Measurements from ENCODE around the gene MAD1L1. TPM values are rescaled to one million over a fixed set of nuclear protein-coding genes. Genes with fewer than 3 reads are reported as not detected.

Gene MAD1L1
- total and polyA plus RNA-seq, 2 of the 13 experiments (the other 11 are each of a cell fraction or from before 2014, with no cell fraction given): 17.4 to 64.7 TPM

DNA sequence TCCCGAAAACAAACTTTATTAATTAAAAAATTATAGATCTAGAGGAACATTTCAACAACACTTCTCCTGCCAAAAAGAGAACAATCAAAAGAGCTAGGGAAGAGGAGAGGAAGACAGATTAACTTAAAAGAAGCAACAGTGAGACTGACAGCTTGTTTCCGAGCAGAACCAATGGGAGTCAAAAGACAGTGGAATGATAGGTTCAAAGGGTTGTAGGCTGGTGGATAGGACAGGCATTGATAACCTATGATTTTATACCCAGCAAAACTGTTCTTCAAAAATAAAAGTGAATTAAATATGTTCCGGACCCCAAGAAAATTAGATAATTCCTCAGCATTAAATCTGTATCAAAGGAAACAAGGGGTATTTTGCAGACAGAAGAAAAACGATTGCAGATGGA, 207.6 kb downstream of the MAD1L1 start:
- Histone ChIP-seq H2AFZ (ENCODE audit: low read length) (no peak overlapping the region), H3K9ac (ENCODE audit: insufficient read depth, low read depth, low read length) (no peak overlapping the region), H3K79me2 (ENCODE audit: insufficient read depth, low read length) (peaks cover 15% of the 10 kb centered on the region), H3K4me1 (ENCODE audit: insufficient read depth, low read length) (peaks cover 21% of the 10 kb centered on the region), H3K27me3 (ENCODE audit: control insufficient read depth in 1 of 2, insufficient read depth in 2 of 2, low read length in 2 of 2) (no peaks in the 10 kb centered on the region), H3K4me2 (ENCODE audit: low read depth, low read length) (no peak overlapping the region), H3K4me3 (replicated peaks in 1 of 3; ENCODE audit: insufficient read depth in 1 of 3, low read depth in 2 of 3, low read length in 3 of 3) (no peak overlapping the region), H3K36me3 (replicated peaks in 1 of 2; ENCODE audit: control insufficient read depth in 1 of 2, insufficient read depth in 2 of 2, low read length in 2 of 2) (peaks cover 0 to 1% of the 10 kb centered on the region in 2 experiments; a peak in 1 of 5 replicates), H3K9me3 (ENCODE audit: low read length) (peaks cover 41% of the 10 kb centered on the region), H4K20me1 (ENCODE audit: insufficient read depth, low read length) (no peaks in the 10 kb centered on the region), H3K27ac (ENCODE audit: extremely low read length, insufficient read depth, low read length) (no peak overlapping the region)
- ChIA-PET POLR2A (no interaction called here), CTCF (ENCODE audit: low intra/inter-chr PET ratio, low total read pairs) (no interaction called here)
- DNase-seq (ENCODE audit: low spot score) (no peak), ATAC-seq (no peak), FAIRE-seq (no peak)
- intact Hi-C loops (cut with micrococcal nuclease; ENCODE audit: unreplicated experiment): no loop called here
- 95% methylated on average over 4 of the region's 4 CpGs for WGBS (ENCODE audit: low lambda C conversion rate)
- in situ Hi-C loops (cut with HindIII; ENCODE audit: extremely low pct_ligation_motif_present, low pct_unique_long_range_greater_than_20kb): no loop called here
- TF ChIP-seq EZH2 (conservative IDR thresholded peaks at IDR 0.05; ENCODE audit: low read depth, low read length) (no peak), ZNF317 (CRISPR knock-in tag; IDR thresholded peaks at IDR 0.05) (peak; percentile 99), ZFP1 (CRISPR knock-in tag; IDR thresholded peaks at IDR 0.05) (peak; percentile 99), MIXL1 (CRISPR knock-in tag; IDR thresholded peaks at IDR 0.05) (no peak), DDIT3 (CRISPR knock-in tag; IDR thresholded peaks at IDR 0.05) (no peak), STAT5B (CRISPR knock-in tag; IDR thresholded peaks at IDR 0.05) (no peak), ZNF556 (CRISPR knock-in tag; IDR thresholded peaks at IDR 0.05; ENCODE audit: borderline replicate concordance) (no peak)
- TF ChIP-seq, protein P1, sequence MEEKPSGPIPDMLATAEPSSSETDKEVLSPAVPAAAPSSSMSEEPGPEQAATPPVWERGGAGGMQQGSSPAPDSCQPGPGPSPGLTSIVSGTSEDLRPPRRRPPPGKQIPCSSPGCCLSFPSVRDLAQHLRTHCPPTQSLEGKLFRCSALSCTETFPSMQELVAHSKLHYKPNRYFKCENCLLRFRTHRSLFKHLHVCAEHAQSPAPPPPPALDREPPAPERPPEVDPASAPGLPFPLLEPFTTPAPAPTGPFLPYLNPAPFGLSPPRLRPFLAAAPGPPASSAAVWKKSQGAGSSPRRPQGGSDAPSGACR (CRISPR knock-in tag; IDR thresholded peaks at IDR 0.05): no peak
- BruUV-seq (replicated peaks): no TSS peak

DNA sequence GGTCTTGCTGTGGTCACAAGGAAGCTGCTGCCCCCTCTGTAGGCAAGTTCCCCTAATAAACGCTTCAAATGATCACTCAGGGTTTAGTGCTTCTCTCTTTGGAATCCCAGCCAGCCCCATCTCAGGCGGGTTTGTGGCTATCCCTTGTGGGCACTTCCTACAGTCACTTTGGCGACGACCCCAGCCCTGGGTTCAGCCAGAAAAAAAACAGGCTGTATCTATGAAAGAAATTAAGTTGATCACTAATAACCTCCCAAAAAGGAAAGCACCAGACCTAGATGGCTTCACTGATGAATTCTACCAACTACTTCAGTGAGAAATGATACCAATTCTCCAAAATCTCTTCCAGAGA, 208.2 kb downstream of the MAD1L1 start:
- intact Hi-C loops (cut with micrococcal nuclease; ENCODE audit: unreplicated experiment) (no loop called here), in situ Hi-C loops (cut with HindIII; ENCODE audit: extremely low pct_ligation_motif_present, low pct_unique_long_range_greater_than_20kb) (no loop called here)
- no peak overlapping the region for H3K27ac ChIP-seq (ENCODE audit: extremely low read length, insufficient read depth, low read length)
- H3K27me3 ChIP-seq (ENCODE audit: control insufficient read depth in 1 of 2, insufficient read depth in 2 of 2, low read length in 2 of 2): no peaks in the 10 kb centered on the region
- H3K4me1 ChIP-seq (ENCODE audit: insufficient read depth, low read length): peaks cover 21% of the 10 kb centered on the region
- no peak overlapping the region for H2AFZ ChIP-seq (ENCODE audit: low read length)
- FAIRE-seq (no peak), DNase-seq (ENCODE audit: low spot score) (no peak), ATAC-seq (no peak)
- H3K4me3 ChIP-seq (replicated peaks in 1 of 3; ENCODE audit: insufficient read depth in 1 of 3, low read depth in 2 of 3, low read length in 3 of 3): no peak overlapping the region
- H3K4me2 ChIP-seq (ENCODE audit: low read depth, low read length): no peak overlapping the region
- no TSS peak for BruUV-seq (replicated peaks)
- peaks cover 39% of the 10 kb centered on the region for H3K9me3 ChIP-seq (ENCODE audit: low read length)
- H3K9ac ChIP-seq (ENCODE audit: insufficient read depth, low read depth, low read length): no peak overlapping the region
- H3K79me2 ChIP-seq (ENCODE audit: insufficient read depth, low read length): peaks cover 15% of the 10 kb centered on the region
- ChIA-PET POLR2A (no interaction called here), CTCF (ENCODE audit: low intra/inter-chr PET ratio, low total read pairs) (no interaction called here)
- H3K36me3 ChIP-seq (replicated peaks in 1 of 2; ENCODE audit: control insufficient read depth in 1 of 2, insufficient read depth in 2 of 2, low read length in 2 of 2): peaks cover 0 to 1% of the 10 kb centered on the region in 2 experiments; a peak in 1 of 5 replicates
- no peaks in the 10 kb centered on the region for H4K20me1 ChIP-seq (ENCODE audit: insufficient read depth, low read length)
- 100% methylated on average over 3 of the region's 4 CpGs for WGBS (ENCODE audit: low lambda C conversion rate)
- TF ChIP-seq HNRNPL (IDR thresholded peaks at IDR 0.05; ENCODE audit: low read depth, low read length) (no peak), AFF4 (CRISPR knock-in tag; IDR thresholded peaks at IDR 0.05) (no peak), ATF7 (IDR thresholded peaks at IDR 0.05) (no peak), ATF7 (CRISPR knock-in tag; IDR thresholded peaks at IDR 0.05) (no peak)

Data from HepG2 (cell line).